DOHH2 (cell line): Measurements from ENCODE around the gene BCAS1.

ENCODE experiments used
- H3F3A ChIP-seq: fragments of 200-600 bp; sonication (generic), shearing (Covaris generic); 2 replicates; pipeline ENCODE4 v1.6.0; 2016; ENCODE audit warnings: antibody characterized with exemption, mild to moderate bottlenecking; ENCODE audit not compliant: control insufficient read depth, insufficient read depth
- H3K27ac ChIP-seq: fragments of 200-600 bp; sonication (generic); 2 replicates; pipeline ENCODE4 v1.5.1; 2014; ENCODE audit warnings: low read depth, mild to moderate bottlenecking, low read length, moderate library complexity
- H3K27me3 ChIP-seq: fragments of 200-600 bp; sonication (generic); 2 replicates; pipeline ENCODE4 v1.6.1; 2014; ENCODE audit warnings: mild to moderate bottlenecking, low read length, mixed read lengths; ENCODE audit not compliant: control insufficient read depth
- H3K36me3 ChIP-seq: fragments of 200-600 bp; sonication (generic); 2 replicates; pipeline ENCODE4 v1.6.1; 2014; ENCODE audit warnings: mild to moderate bottlenecking, low read length, moderate library complexity, mixed read lengths; ENCODE audit not compliant: control insufficient read depth
- H3K4me1 ChIP-seq: fragments of 200-600 bp; sonication (generic); 2 replicates; pipeline ENCODE4 v1.6.1; 2014; ENCODE audit warnings: mild to moderate bottlenecking, low read length, mixed read lengths; ENCODE audit not compliant: control insufficient read depth
- H3K4me2 ChIP-seq: fragments of 200-600 bp; sonication (generic); 2 replicates; pipeline ENCODE4 v1.6.0; 2014; ENCODE audit warnings: mild to moderate bottlenecking, low read length, moderate library complexity
- H3K4me3 ChIP-seq: fragments of 200-600 bp; sonication (generic); 2 replicates; pipeline ENCODE4 v1.5.1; 2014; ENCODE audit warnings: mild to moderate bottlenecking, low read length, mixed read lengths
- H3K79me2 ChIP-seq: fragments of 200-600 bp; sonication (generic); 2 replicates; pipeline ENCODE4 v1.6.1; 2014; ENCODE audit warnings: mild to moderate bottlenecking, low read length, mixed read lengths; ENCODE audit not compliant: control insufficient read depth
- H3K9me2 ChIP-seq: fragments of 200-600 bp; sonication (generic); replicated peaks from 2 replicates; pipeline ENCODE4 v1.6.1; 2014; ENCODE audit warnings: mild to moderate bottlenecking, low read length, mixed read lengths; ENCODE audit not compliant: control insufficient read depth
- H3K9me3 ChIP-seq: fragments of 200-600 bp; sonication (generic); 2 replicates; pipeline ENCODE4 v1.6.1; 2014; ENCODE audit warnings: antibody characterized with exemption, low read length, mixed read lengths; ENCODE audit not compliant: control insufficient read depth, insufficient read depth
- H4K20me1 ChIP-seq: fragments of 200-600 bp; sonication (generic); 2 replicates; pipeline ENCODE4 v1.6.0; 2014; ENCODE audit warnings: low read depth, mild to moderate bottlenecking, antibody characterized with exemption, low read length, moderate library complexity; ENCODE audit not compliant: control insufficient read depth, insufficient read depth
- EZH2phosphoT487 ChIP-seq: fragments of 200-600 bp; sonication (generic); IDR thresholded peaks from 2 replicates; pipeline ENCODE4 v1.6.1; 2017; ENCODE audit warnings: borderline replicate concordance, mild to moderate bottlenecking, antibody characterized with exemption, low read length, moderate library complexity, mixed read lengths
- TF ChIP-seq, protein P1 (sequence below): fragments of 200-600 bp; sonication (generic); IDR thresholded peaks from one replicate; pipeline ENCODE4 v1.5.1; 2014; ENCODE audit warnings: antibody characterized with exemption, mild to moderate bottlenecking, low read depth, low read length; ENCODE audit not compliant: poor library complexity, severe bottlenecking

The BCAS1 gene, protein sequence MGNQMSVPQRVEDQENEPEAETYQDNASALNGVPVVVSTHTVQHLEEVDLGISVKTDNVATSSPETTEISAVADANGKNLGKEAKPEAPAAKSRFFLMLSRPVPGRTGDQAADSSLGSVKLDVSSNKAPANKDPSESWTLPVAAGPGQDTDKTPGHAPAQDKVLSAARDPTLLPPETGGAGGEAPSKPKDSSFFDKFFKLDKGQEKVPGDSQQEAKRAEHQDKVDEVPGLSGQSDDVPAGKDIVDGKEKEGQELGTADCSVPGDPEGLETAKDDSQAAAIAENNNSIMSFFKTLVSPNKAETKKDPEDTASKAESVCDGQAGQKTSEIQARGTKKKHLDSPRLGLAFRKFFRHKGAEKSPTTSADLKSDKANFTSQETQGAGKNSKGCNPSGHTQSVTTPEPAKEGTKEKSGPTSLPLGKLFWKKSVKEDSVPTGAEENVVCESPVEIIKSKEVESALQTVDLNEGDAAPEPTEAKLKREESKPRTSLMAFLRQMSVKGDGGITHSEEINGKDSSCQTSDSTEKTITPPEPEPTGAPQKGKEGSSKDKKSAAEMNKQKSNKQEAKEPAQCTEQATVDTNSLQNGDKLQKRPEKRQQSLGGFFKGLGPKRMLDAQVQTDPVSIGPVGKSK

DNA sequence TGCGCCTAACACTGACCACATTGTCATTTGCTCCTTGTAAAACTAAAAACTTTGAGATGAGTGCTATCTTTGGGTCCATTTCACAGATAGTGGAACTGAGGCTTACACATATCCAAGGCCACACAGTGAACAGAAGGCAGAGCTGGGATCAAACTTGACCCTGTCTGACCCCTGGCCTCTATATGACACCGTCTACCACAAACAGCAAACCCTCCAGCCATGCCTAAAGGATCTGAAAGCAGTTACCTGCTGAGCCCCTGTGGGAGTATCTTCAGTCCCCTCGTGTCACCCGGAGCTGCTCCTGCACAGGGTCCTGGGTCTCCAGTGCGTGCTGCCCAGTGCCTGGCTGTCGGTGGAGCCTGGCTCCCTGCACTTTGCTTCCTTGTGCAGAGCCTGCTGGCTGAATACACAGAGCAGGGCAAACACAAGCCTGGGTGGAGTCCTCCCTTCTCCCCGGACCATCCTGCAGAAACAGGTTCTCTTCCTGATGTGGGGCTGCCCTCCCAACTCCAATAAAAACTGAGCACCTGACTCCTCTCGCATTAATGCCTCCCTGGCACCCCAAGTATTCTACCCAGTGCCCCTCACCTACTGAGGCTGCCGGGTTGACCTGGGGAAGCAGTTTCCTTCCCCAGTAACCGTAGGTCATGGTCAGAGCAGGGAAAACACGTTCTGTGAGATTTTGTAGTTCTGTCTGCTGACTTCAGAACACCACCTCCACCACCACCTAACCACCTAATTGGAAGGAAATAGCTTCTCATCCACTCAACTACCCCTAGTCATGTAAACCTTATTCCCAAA lies at the start of gene BCAS1:
Gene BCAS1 (minus strand): TSS at position 408 of the 801 bp plus-strand sequence. CDS start 11,876 bp downstream, outside the sequence.
- no peaks in the 10 kb centered on the region for H3K36me3 ChIP-seq
- H3K4me2 ChIP-seq: no peak within 1 kb of the TSS
- H3K4me3 ChIP-seq: no peak within 1 kb of the TSS
- no peaks in the 10 kb centered on the region; the same call in 1 of the 2 replicates for H3K79me2 ChIP-seq
- TF ChIP-seq EZH2phosphoT487: no peak
- TF ChIP-seq, protein P1, sequence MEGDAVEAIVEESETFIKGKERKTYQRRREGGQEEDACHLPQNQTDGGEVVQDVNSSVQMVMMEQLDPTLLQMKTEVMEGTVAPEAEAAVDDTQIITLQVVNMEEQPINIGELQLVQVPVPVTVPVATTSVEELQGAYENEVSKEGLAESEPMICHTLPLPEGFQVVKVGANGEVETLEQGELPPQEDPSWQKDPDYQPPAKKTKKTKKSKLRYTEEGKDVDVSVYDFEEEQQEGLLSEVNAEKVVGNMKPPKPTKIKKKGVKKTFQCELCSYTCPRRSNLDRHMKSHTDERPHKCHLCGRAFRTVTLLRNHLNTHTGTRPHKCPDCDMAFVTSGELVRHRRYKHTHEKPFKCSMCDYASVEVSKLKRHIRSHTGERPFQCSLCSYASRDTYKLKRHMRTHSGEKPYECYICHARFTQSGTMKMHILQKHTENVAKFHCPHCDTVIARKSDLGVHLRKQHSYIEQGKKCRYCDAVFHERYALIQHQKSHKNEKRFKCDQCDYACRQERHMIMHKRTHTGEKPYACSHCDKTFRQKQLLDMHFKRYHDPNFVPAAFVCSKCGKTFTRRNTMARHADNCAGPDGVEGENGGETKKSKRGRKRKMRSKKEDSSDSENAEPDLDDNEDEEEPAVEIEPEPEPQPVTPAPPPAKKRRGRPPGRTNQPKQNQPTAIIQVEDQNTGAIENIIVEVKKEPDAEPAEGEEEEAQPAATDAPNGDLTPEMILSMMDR: no peak
- no peaks in the 10 kb centered on the region for H3F3A ChIP-seq
- no peaks in the 10 kb centered on the region for H3K4me1 ChIP-seq
- no peaks in the 10 kb centered on the region for H3K27me3 ChIP-seq
- no peak within 1 kb of the TSS for H3K27ac ChIP-seq
- H3K9me2 ChIP-seq: no peaks in the 10 kb centered on the region
- H3K9me3 ChIP-seq: no peaks in the 10 kb centered on the region
- no peaks in the 10 kb centered on the region for H4K20me1 ChIP-seq

DNA sequence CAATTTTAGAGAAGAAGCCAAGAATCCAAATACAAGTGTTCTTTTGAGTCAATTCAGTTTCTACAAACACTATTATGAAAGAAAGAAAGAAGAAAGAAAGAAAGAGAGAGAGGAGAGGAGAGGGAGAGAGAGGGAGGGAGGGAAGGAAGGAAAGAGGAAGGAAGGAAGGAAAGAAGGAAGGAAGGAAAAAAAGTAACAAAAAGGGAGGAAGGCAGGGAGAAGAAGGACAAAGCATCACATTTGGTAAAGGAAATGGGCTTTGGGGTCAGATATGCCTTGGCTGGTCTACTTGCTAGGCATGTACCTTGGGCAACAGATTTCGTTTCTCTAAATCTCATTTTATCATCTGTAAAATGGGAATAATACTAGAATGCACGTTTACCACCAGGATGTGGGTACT lies 49.4 kb upstream of the BCAS1 start:
- TF ChIP-seq, protein P1: no peak
- TF ChIP-seq EZH2phosphoT487: no peak
- H3K9me2 ChIP-seq: no peaks in the 10 kb centered on the region
- no peaks in the 10 kb centered on the region for H3F3A ChIP-seq
- H3K27ac ChIP-seq: no peak overlapping the region
- no peaks in the 10 kb centered on the region for H3K9me3 ChIP-seq
- H3K27me3 ChIP-seq: peaks cover 6% of the 10 kb centered on the region; the same call in 1 of the 2 replicates
- peaks cover 10% of the 10 kb centered on the region for H3K4me1 ChIP-seq
- peaks cover 21% of the 10 kb centered on the region; the same call in 1 of the 2 replicates for H3K79me2 ChIP-seq
- no peak overlapping the region for H3K4me2 ChIP-seq
- H4K20me1 ChIP-seq: no peaks in the 10 kb centered on the region
- no peak overlapping the region for H3K4me3 ChIP-seq
- H3K36me3 ChIP-seq: no peaks in the 10 kb centered on the region

DNA sequence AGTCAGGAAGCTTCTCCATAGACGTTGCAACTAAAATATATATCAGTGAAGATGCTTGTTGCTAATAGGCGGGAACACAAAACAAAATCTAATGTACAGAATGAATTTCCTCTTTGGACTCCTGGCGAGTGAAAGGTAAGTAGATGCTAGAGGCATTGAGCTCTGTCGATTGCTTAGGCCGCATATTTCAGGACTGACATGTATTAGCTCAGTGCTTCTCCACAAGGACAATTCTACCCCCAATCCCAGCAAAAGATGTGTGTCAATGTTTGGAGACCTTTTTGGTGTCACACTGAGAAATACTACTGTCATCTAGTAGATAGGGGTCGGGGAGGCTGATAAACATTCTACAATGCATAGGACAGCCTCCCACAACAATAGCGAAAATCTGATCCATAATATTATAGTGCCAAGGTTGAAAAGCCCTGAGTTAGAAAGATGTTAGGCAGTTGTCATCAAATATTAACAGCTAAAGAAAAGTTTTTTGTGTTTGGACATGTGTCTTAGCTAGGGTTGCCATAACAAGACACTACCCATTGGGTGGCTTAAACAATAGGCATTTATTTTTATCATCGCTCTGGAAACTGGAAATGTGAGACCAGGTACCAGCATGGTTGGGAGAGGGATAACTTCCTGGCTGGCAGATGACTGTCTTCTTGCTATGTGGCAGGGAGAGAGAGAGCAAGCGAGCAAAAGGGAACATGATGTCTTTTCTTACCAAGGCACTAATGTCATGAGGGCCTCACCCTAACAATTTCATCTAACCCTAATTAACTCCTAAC lies 48.0 kb upstream of the BCAS1 start:
- Histone ChIP-seq H3K4me1 (peaks cover 10% of the 10 kb centered on the region), H3K79me2 (peaks cover 12% of the 10 kb centered on the region; the same call in 1 of the 2 replicates), H3K36me3 (no peaks in the 10 kb centered on the region), H3K4me2 (no peak overlapping the region), H3K27ac (no peak overlapping the region), H3K9me3 (no peaks in the 10 kb centered on the region), H3K27me3 (peaks cover 6% of the 10 kb centered on the region; the same call in 1 of the 2 replicates), H3F3A (no peaks in the 10 kb centered on the region), H3K9me2 (no peaks in the 10 kb centered on the region), H4K20me1 (no peaks in the 10 kb centered on the region), H3K4me3 (no peak overlapping the region)
- no peak for TF ChIP-seq EZH2phosphoT487
- TF ChIP-seq, protein P1: no peak
